Fibroblast of pulmonary artery (primary cell): ENCODE results near the gene NMNAT3.

Experiments
- DNase-seq: peaks from one replicate; pipeline ENCODE4 v3.0.0-alpha.2; 2010; ENCODE audit warnings: low read depth
- H3K4me3 ChIP-seq: replicated peaks from 2 replicates; pipeline ENCODE4 v1.5.1; 2011; ENCODE audit warnings: low read depth, mild to moderate bottlenecking, control low read depth, low read length, moderate library complexity
- CTCF ChIP-seq: IDR thresholded peaks from 2 replicates; pipeline ENCODE4 v1.5.1; 2011; ENCODE audit warnings: mild to moderate bottlenecking, control low read depth, low read length, inconsistent platforms; ENCODE audit errors: missing control alignments

Gene NMNAT3

DNA sequence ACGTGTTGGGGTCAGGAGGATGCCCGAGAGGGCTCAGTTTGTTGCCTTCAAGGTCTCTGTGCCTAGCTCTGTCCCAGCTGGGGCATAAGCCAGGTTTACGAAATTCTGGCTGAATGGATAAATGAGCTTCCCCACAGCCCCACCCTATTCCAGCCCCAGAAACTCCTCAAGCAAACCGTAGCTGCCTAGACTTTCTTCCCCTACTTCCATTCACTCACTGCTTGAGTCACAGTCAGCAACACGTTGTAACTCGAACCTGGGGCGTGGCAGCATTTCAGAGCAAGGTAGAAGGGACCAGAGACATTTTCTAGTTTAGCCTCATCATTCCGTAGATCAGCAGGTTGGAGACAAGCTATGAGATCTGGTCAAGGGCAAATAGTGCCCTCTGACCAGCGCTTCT lies 24.2 kb downstream of the NMNAT3 start:
- DNase-seq: no peak
- TF ChIP-seq CTCF: no peak
- no peak overlapping the region for H3K4me3 ChIP-seq

DNA sequence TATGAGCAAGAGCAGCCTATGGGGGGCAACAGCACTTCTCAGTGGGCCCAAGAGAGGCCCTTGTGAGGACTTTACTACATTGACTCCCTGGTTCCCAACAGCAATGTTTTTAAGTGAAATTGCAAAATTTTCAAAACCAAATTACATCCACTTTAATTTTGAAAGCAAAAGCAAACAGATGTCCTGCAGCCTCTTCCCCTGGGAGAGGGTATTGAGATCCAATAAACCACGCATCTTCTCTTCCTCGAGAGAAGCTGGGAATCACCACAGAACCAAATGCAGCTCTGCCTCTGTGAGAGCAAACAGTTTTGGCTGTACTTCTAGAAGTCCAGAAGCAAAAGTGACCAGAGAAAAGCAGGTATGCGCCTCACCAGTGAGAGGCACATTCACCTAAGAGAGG lies 25.2 kb downstream of the NMNAT3 start:
- TF ChIP-seq CTCF: no peak
- no peak for DNase-seq
- no peak overlapping the region for H3K4me3 ChIP-seq

- DNase-seq: no peak
- no peak overlapping the region for H3K4me3 ChIP-seq
- no peak for TF ChIP-seq CTCF
These were observed 29.8 kb downstream of the NMNAT3 start for GRCh38 chr3:139647866-139648435.

- no peak for DNase-seq
- TF ChIP-seq CTCF: no peak
- no peak overlapping the region for H3K4me3 ChIP-seq
These were observed 31.3 kb downstream of the NMNAT3 start for GRCh38 chr3:139646512-139646911.

GRCh38 chr3:139642996-139643395 lies 34.8 kb downstream of the NMNAT3 start:
- TF ChIP-seq CTCF: no peak
- no peak overlapping the region for H3K4me3 ChIP-seq
- DNase-seq: no peak

GRCh38 chr3:139640456-139640855 lies 37.3 kb downstream of the NMNAT3 start:
- no peak overlapping the region for H3K4me3 ChIP-seq
- no peak for TF ChIP-seq CTCF
- DNase-seq: no peak

DNA sequence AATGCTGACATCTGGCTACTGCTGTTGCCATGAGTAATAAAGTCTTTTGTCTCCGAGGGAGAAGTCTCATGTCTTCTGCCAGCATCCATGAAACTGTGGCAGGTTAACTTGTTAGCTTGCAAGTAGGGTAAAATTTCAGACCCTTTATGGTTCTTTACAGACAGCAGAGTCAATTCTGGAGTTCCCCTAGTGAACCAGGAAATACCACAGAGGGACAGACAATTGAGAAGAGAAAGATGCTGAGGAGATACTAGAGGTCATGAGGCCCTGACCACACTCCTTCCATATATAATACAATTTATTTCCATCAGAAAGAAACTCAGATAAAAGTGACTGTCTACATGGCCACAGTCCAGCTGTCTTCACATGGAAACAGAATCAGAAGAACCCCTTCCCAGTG lies 38.1 kb downstream of the NMNAT3 start:
- DNase-seq: no peak
- H3K4me3 ChIP-seq: no peak overlapping the region
- no peak for TF ChIP-seq CTCF
